AG09319 (cell line): ENCODE measurements around the gene CUL7.

ENCODE experiments used
- DNase-seq: peaks from one replicate; pipeline ENCODE4 v3.0.0-alpha.2; 2010; ENCODE audit warnings: low read depth; ENCODE audit errors: extremely low read depth
- CTCF ChIP-seq: IDR thresholded peaks from 2 replicates; pipeline ENCODE4 v1.5.1; 2011; ENCODE audit warnings: low read depth, mild to moderate bottlenecking, inconsistent platforms, low read length, moderate library complexity

Gene CUL7

GRCh38 chr6:43076464-43077332 is 23.0 kb upstream of the CUL7 start:
- DNase-seq: no peak

GRCh38 chr6:43075670-43076463 is 22.2 kb upstream of the CUL7 start, which contains the start of gene PTK7:
PTK7 (plus strand) TSS chr6:43076314; CDS start chr6:43076489, 175 bp downstream.
- no peak for TF ChIP-seq CTCF
- DNase-seq: no peak

More at GRCh38 chr6:43076464-43077332, 23.0 kb upstream of the CUL7 start:
- TF ChIP-seq CTCF: no peak

GRCh38 chr6:43074847-43075669 is 21.4 kb upstream of the CUL7 start:
- DNase-seq: no peak
- TF ChIP-seq CTCF: no peak

- peak; percentile 61 for TF ChIP-seq CTCF
- DNase-seq: peak; percentile 56
Observed at GRCh38 chr6:43070028-43070632, 16.5 kb upstream of the CUL7 start.

GRCh38 chr6:43062818-43063217 is 9.2 kb upstream of the CUL7 start:
- DNase-seq: no peak

More at GRCh38 chr6:43062818-43063217, 9.2 kb upstream of the CUL7 start:
- TF ChIP-seq CTCF: no peak
